ENCODE measurements around the gene CDRT15L2. TPM values are rescaled to one million over a fixed set of nuclear protein-coding genes. Genes with fewer than 3 reads are reported as not detected.
"Not testable (repeated sequence)": the region's sequence is repeated elsewhere in the genome, so short reads cannot be mapped to it uniquely, and the experiment has no call there.

Gene CDRT15L2
- total RNA-seq, 4 donors from 2014 or later, result not detected

GRCh38 chr17:20558096-20558495 lies 21.4 kb upstream of the CDRT15L2 start:
- H3K36me3 ChIP-seq; H3K4me3 ChIP-seq (replicated peaks in 1 of 3); H3K4me1 ChIP-seq; DNase-seq; H3K9me3 ChIP-seq; H3K27ac ChIP-seq; H3K27me3 ChIP-seq; intact Hi-C loops (cut with DNase I): not testable (repeated sequence)
- 85 to 86% methylated on average over 5 of the region's 5 CpGs for WGBS, 2 donors

- H3K9me3 ChIP-seq; H3K36me3 ChIP-seq; H3K4me1 ChIP-seq; intact Hi-C loops (cut with DNase I); H3K4me3 ChIP-seq (replicated peaks in 1 of 3); H3K27me3 ChIP-seq; H3K27ac ChIP-seq; DNase-seq: not testable (repeated sequence)
- 90 to 96% methylated on average over 9 of the region's 9 CpGs for WGBS, 2 donors
These were observed 20.5 kb upstream of the CDRT15L2 start for GRCh38 chr17:20559018-20559417.

GRCh38 chr17:20562587-20562986 lies 16.9 kb upstream of the CDRT15L2 start:
- WGBS, 2 donors, result 83 to 91% methylated on average over 3 of the region's 3 CpGs
- intact Hi-C loops (cut with DNase I), result no loop called here
- Histone ChIP-seq H3K9me3 (no peaks in the 10 kb centered on the region), H3K27ac (no peak overlapping the region), H3K27me3 (no peaks in the 10 kb centered on the region), H3K4me1 (no peaks in the 10 kb centered on the region), H3K4me3 (replicated peaks in 1 of 3) (no peak overlapping the region), H3K36me3 (no peaks in the 10 kb centered on the region)
- TF ChIP-seq POLR2A (IDR thresholded peaks at IDR 0.05) (no peak), CTCF (IDR thresholded peaks at IDR 0.05) (no peak)
- DNase-seq, result no peak

- DNase-seq; H3K4me1 ChIP-seq; H3K4me3 ChIP-seq (replicated peaks in 1 of 3); H3K9me3 ChIP-seq; H3K36me3 ChIP-seq; H3K27ac ChIP-seq; intact Hi-C loops (cut with DNase I); H3K27me3 ChIP-seq: not testable (repeated sequence)
- 86 to 89% methylated on average over 5 of the region's 5 CpGs for WGBS, 2 donors
These were observed 14.3 kb upstream of the CDRT15L2 start for GRCh38 chr17:20565245-20565644.

GRCh38 chr17:20565711-20566110 lies 13.8 kb upstream of the CDRT15L2 start:
- no peak overlapping the region for H3K4me3 ChIP-seq (replicated peaks in 1 of 3)
- intact Hi-C loops (cut with DNase I), result no loop called here
- no peak overlapping the region for H3K27ac ChIP-seq
- no peak for DNase-seq
- WGBS, 2 donors, result 94 to 96% methylated on average over 5 of the region's 5 CpGs
- TF ChIP-seq CTCF (IDR thresholded peaks at IDR 0.05) (no peak), POLR2A (IDR thresholded peaks at IDR 0.05) (no peak)
- no peaks in the 10 kb centered on the region for H3K27me3 ChIP-seq
- H3K9me3 ChIP-seq, result no peaks in the 10 kb centered on the region
- H3K4me1 ChIP-seq, result no peaks in the 10 kb centered on the region
- no peaks in the 10 kb centered on the region for H3K36me3 ChIP-seq

GRCh38 chr17:20566736-20567135 lies 12.8 kb upstream of the CDRT15L2 start:
- H3K9me3 ChIP-seq; H3K27me3 ChIP-seq; H3K36me3 ChIP-seq; H3K27ac ChIP-seq; DNase-seq; intact Hi-C loops (cut with DNase I); H3K4me3 ChIP-seq (replicated peaks in 1 of 3); H3K4me1 ChIP-seq: not testable (repeated sequence)
- 70 to 72% methylated on average over 12 of the region's 12 CpGs for WGBS, 2 donors

GRCh38 chr17:20567421-20567820 lies 12.1 kb upstream of the CDRT15L2 start:
- H3K27me3 ChIP-seq; H3K4me3 ChIP-seq (replicated peaks in 1 of 3); DNase-seq; H3K4me1 ChIP-seq; H3K9me3 ChIP-seq; H3K27ac ChIP-seq; intact Hi-C loops (cut with DNase I); H3K36me3 ChIP-seq: not testable (repeated sequence)
- WGBS, 2 donors, result 65 to 77% methylated on average over 6 of the region's 6 CpGs

GRCh38 chr17:20568604-20569003 lies 10.9 kb upstream of the CDRT15L2 start:
- H3K9me3 ChIP-seq; H3K27me3 ChIP-seq; intact Hi-C loops (cut with DNase I); H3K4me3 ChIP-seq (replicated peaks in 1 of 3); H3K27ac ChIP-seq; DNase-seq; H3K36me3 ChIP-seq; H3K4me1 ChIP-seq: not testable (repeated sequence)
- 72 to 73% methylated on average over 8 of the region's 8 CpGs for WGBS, 2 donors

- H3K27ac ChIP-seq; DNase-seq; H3K9me3 ChIP-seq; H3K4me1 ChIP-seq; H3K36me3 ChIP-seq; intact Hi-C loops (cut with DNase I); H3K4me3 ChIP-seq (replicated peaks in 1 of 3); H3K27me3 ChIP-seq: not testable (repeated sequence)
- WGBS, 2 donors, result 87 to 95% methylated on average over 6 to 7 of the region's 13 CpGs
These were observed 7.9 kb upstream of the CDRT15L2 start for GRCh38 chr17:20571653-20572052.

GRCh38 chr17:20573216-20573615 lies 6.3 kb upstream of the CDRT15L2 start:
- WGBS, 2 donors, result 88 to 89% methylated on average over 7 of the region's 8 CpGs
- H3K27me3 ChIP-seq; intact Hi-C loops (cut with DNase I); H3K27ac ChIP-seq; H3K4me3 ChIP-seq (replicated peaks in 1 of 3); H3K4me1 ChIP-seq; H3K9me3 ChIP-seq; DNase-seq; H3K36me3 ChIP-seq: not testable (repeated sequence)

- H3K36me3 ChIP-seq; H3K27me3 ChIP-seq; H3K4me3 ChIP-seq (replicated peaks in 1 of 3); H3K9me3 ChIP-seq; H3K27ac ChIP-seq; intact Hi-C loops (cut with DNase I); H3K4me1 ChIP-seq; DNase-seq: not testable (repeated sequence)
- WGBS, 2 donors, result 54 to 69% methylated on average over 2 of the region's 2 CpGs
These were observed 4.5 kb upstream of the CDRT15L2 start for GRCh38 chr17:20575071-20575470.
